HG03442 (cell line): Measurements from ENCODE around the gene FTSJ3.
"Not testable (repeated sequence)": the region's sequence is repeated elsewhere in the genome, so short reads cannot be mapped to it uniquely, and the experiment has no call there.

Experiments used
- ATAC-seq: cut with Tn5 transposase; IDR thresholded peaks from one replicate; pipeline ENCODE4 v1.9.1; 2021; ENCODE audit warnings: mild to moderate bottlenecking, moderate library complexity; ENCODE audit not compliant: unreplicated experiment

Gene FTSJ3, protein sequence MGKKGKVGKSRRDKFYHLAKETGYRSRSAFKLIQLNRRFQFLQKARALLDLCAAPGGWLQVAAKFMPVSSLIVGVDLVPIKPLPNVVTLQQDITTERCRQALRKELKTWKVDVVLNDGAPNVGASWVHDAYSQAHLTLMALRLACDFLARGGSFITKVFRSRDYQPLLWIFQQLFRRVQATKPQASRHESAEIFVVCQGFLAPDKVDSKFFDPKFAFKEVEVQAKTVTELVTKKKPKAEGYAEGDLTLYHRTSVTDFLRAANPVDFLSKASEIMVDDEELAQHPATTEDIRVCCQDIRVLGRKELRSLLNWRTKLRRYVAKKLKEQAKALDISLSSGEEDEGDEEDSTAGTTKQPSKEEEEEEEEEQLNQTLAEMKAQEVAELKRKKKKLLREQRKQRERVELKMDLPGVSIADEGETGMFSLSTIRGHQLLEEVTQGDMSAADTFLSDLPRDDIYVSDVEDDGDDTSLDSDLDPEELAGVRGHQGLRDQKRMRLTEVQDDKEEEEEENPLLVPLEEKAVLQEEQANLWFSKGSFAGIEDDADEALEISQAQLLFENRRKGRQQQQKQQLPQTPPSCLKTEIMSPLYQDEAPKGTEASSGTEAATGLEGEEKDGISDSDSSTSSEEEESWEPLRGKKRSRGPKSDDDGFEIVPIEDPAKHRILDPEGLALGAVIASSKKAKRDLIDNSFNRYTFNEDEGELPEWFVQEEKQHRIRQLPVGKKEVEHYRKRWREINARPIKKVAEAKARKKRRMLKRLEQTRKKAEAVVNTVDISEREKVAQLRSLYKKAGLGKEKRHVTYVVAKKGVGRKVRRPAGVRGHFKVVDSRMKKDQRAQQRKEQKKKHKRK

DNA sequence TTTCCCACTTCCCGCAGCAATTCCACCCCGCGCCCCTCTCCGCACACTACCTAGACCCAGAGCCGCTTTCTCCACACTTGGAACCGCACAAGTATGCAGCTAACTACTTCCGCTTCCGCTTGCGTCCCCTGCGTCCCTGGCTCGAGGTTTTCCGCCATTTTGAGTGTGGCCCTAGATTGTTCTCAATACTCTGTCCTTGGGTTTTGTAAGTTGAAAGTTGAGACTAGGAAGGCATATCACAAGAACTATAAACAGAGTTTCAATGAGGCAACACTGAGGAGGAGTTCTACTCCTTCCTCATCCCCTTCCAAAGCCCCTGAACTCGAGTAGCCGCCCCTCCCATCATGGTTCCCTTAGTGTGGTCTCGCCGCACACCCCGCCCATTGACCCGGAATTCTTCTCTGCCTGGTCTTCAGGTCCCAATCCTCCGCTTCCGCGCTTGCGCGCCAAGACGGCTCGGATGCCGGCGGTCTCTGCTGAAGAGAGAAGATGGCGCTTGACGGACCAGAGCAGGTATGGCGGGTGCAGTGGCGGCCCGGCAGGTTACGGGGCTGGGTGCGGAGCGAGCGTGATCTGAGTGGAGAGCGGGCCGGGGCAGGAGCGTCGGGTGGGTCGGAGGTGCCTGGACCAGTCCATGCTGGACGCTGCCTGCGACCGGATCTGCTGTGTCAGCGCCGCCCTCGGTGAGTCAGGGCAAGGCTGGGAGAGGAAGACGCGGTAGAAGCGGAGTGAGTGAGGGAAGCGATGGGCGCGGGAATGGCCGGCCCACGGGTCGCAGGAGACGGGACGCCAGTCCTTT, at the start of gene FTSJ3, which contains the start of gene PSMC5:
FTSJ3 (minus strand) TSS at position 662 of the 799 bp plus-strand sequence. CDS start 761 bp downstream, outside the sequence.
PSMC5 (plus strand) TSS at position 430 of the 799 bp plus-strand sequence; CDS start at position 490, 60 bp downstream.
- peak; percentile 85 for ATAC-seq

DNA sequence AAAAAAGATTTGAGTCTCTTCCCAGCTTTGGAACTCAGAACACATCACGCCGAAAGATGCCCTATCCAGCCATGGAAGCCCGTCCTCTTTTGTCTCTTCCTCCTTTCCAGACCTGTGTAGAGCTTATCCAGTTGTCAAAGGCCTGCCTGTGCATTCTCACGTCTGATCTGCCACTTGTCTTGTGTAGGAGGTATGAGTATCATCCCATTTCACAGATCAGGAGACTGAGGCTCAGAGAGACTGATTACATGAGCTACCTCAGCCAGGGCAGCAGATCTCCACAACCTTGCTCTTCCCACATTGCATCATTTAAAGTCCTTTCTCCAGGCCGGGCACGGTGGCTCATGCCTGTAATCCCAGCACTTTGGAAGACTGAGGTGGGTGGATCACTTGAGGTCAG, 47.2 kb upstream of the FTSJ3 start:
- not testable (repeated sequence) for ATAC-seq

DNA sequence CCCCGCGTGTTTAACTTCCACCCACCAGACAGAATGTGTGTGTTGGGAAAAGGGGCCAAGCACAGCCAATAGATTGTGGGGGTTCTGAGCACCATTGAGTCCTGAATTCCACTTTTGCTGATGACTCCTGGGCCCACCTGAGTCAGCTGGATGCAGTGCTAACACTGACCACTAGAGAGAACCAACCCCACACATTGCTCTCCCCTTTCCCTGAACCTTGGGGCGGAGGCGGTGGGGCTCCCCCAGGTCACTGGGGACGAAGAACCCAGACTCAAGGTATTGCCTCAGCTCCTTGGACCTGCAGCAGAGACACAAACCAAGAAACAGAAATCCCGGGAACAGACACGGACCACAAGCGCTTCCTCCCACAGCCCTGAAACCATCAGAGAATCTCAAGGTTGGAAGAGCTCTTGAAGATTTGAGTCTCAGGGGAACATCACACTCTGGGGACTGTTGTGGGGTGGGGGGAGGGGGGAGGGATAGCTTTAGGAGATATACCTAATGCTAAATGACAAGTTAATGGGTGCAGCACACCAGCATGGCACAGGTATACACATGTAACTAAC, 46.7 kb upstream of the FTSJ3 start:
- ATAC-seq = not testable (repeated sequence)

DNA sequence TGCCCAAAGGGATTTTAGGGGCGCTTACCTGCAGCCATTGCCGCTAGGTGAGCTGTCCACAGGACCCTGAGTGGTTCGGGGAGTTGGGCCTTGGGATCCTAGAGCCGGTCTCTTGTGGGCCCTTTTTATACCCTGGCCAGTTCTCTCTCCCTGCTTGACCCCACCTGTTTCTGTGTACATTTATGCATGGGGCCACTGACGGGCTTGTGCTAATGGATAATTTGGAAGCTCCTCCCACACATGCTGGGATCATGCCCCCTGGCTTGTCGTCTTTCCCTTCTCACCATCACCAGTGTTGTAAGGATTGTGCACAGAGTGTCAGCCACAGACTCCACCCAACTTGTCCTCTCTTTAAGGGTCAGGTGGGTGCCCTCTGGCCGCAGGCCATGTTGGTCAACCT, 46.1 kb upstream of the FTSJ3 start, which contains the start of gene CSH2:
CSH2 (minus strand) TSS at position 101 of the 400 bp plus-strand sequence; CDS start at position 38, 63 bp downstream.
- not testable (repeated sequence) for ATAC-seq

DNA sequence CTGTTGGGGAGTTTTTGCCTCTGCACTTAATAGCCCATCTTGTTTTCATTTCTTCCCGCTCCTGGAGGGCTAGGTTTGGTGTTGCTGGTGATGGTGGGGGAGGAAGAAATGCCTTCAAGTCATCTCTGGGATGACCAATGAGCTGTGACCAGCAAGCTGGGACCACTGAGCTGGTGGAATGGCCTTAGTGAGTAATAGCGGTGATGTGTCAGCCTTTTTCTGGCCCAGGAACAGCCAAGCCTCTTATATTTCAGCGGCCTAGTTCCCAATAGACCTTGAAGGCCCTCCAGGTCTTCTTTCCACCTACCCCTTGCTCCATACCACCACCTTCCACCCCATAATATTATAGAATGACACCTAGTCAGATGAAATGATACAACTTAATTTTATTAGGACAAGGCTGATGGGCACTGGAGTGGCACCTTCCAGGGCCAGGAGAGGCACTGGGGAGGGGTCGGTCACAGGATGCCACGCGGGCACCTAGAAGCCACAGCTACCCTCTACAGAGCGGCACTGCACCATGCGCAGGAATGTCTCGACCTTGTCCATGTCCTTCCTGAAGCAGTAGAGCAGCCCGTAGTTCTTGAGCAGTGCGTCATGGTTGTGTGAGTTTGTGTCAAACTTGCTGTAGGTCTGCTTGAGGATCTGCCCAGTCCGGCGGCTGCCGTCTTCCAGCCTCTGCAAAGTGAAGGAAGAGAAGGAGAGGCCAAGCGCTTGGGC, 44.3 kb upstream of the FTSJ3 start:
- ATAC-seq = not testable (repeated sequence)

DNA sequence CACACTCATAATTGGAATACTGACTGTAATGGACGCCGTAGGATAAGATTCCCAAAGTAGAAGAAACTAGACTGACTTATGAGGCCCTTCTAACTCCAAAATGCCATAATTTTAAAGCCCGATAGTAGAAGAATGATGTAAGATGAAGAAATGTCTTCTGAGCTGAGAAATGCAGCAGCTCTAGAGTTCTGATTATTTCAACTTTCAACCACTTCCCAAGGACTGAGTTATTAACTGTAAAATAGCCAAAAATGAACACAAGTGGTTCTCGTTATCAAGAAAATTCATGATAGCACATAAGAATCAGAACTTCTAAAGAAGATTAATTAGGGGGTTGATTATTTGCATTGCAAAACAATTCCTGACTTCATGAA, 42.8 kb upstream of the FTSJ3 start:
- ATAC-seq = not testable (repeated sequence)

DNA sequence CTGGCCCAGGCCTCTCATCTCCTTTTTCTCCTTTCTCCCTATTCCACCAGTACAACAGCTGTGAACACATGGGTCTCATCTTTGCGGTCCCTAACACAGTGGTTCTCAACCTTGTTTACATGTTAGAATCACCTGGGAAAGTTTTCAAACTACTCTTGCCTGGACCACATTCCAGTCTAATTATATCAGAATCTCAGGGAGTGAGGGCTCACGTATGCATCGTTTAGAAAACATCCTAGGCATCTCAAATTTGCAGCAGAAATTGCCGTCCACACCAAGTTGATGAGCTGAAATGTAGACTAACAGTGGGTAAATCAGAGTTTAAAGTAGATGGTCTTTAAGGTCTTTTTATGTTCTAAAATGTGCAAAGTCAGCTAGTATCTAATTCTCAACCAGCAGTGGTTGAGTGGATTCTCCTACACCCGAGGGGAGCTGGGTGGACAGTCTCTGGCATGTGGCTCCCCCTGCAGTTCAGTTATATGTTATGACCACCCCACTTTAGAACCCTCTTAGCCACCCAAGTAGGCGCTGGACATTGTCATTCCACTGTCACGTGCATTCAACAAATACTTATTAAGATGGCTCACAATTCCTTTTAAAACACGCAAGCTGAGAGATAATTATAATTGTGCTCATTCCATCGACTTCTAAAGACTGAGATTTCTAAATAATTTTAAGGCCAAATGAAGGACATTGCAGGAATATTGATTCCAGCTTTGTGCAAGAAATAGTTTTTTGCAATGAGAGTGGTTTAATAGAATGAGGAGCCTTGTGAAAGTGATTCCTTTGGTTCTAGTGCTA, 42.2 kb upstream of the FTSJ3 start:
- ATAC-seq = not testable (repeated sequence)

DNA sequence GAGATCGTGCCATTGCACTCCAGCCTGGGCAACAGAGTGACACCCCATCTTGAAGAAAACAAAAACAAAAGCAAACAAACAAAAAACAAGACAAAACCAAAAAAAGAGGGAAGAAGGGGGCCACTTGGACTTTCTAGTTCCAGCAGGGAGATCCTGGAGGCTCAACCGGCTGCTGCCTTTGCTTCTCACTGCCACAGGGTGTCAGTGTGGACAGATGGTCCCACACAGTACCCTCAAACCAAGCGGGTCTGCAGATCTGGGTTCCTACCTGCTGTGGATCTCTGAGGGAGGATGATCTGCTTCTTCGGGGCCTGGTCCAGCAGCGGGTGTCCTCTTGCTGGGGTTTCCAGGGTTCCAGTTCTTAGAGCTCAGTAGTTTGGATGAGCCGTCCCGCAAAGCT, 39.2 kb upstream of the FTSJ3 start:
- not testable (repeated sequence) for ATAC-seq

DNA sequence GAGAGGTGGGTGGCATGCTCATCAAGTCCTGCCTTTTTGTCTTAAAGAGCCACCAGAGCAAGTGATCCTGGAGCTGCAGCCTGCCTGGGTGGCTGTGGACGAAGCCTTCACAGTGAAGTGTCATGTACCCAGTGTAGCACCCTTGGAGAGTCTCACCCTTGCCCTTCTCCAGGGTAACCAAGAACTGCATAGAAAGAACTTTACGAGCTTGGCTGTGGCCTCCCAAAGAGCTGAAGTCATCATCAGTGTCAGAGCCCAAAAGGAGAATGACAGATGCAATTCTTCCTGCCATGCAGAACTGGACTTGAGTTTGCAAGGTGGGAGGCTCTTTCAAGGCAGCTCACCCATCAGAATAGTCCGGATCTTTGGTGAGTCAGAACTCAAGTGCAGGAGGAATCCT, 31.8 kb upstream of the FTSJ3 start:
- ATAC-seq = no peak

DNA sequence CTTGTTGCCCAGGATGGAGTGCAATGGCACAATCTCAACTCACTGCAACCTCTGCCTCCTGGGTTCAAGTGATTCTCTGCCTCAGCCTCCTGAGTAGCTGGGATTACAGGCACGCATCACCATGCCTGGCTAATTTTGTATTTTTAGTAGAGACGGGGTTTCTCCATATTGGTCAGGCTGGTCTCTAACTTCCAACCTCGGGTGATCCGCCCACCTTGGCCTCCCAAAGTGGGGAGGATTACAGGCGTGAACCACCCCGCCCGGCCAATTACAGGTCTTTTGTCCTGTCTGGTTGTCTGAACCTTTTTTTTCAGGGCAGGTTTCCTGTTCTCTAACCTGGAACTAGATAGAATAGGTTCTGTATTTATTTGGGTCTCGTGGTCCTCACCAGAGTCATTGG, 29.0 kb upstream of the FTSJ3 start:
- not testable (repeated sequence) for ATAC-seq

DNA sequence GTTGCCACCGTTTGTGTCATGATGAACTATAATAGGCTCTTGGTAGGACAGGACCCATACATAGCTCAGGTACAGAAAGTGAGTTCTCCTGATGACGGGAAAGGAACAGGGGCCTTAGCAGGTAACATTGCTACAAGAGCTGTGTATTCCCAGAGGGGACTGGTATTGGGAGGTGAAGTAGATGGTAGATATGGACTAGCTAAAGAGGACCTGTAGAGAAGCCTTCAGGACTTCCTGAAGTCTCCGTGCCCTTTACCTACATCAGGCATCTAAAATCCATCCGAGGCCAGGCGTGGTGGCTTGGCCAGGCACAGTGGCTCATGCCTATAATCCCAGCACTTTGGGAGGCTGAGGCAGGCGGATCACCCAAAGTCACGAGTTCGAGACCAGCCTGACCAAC, 27.7 kb upstream of the FTSJ3 start:
- no peak for ATAC-seq

DNA sequence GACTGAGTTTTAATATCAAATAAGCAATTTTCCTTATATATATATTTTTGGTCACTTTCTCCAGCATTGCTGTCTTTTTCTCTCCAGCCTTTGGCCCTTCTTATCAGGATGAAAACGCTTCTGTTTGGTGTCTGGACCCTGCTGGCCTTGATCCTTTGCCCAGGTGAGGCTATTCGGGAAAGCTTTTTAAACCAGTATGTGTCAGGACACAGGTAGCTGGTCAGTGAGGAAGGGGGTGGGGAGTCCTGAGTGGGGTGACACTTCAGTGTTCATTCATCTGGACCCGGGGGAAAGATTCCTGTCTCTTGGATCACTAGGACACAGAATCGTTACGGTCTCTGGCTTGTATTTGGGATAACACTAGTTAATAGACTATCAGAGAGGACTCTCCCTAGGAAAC, 27.2 kb upstream of the FTSJ3 start:
- no peak for ATAC-seq

DNA sequence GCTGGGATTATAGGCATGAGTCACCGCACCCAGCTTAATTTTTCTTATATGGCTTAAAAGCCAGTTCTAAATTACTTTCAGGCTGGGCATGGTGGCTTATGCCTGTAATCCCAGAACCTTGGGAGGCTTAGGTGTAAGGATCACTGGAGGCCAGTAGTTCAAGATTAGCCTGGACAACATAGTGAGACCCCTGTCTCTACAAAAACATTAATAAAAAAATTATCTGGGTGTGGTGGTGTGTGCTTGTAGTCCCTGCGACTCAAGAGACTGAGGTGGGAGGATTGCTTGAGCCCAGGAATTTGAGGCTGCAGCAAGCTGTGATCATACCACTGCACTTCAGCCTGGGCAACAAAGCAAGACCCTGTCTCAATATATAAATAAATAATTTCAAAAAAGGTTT, 25.8 kb upstream of the FTSJ3 start:
- no peak for ATAC-seq

DNA sequence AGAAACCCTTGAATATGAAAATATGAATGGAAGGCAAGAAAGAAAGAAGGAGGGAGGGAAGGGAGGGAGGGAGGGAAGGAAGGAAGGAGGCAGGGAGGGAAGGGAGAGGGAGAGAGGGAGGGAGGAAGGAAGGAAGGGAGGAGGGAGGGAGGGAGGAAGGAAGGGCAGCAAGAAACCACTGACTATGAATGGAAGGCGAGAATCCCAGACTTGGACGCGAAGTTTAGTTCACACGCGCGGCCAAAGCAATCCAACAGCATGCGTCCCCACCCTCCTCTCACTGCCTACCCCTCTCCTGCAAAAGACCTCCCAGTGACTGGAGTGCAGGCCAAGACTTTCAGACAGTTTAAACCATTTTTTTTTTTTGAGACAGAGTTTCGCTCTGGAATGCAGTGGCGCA, 22.9 kb upstream of the FTSJ3 start:
- no peak for ATAC-seq

DNA sequence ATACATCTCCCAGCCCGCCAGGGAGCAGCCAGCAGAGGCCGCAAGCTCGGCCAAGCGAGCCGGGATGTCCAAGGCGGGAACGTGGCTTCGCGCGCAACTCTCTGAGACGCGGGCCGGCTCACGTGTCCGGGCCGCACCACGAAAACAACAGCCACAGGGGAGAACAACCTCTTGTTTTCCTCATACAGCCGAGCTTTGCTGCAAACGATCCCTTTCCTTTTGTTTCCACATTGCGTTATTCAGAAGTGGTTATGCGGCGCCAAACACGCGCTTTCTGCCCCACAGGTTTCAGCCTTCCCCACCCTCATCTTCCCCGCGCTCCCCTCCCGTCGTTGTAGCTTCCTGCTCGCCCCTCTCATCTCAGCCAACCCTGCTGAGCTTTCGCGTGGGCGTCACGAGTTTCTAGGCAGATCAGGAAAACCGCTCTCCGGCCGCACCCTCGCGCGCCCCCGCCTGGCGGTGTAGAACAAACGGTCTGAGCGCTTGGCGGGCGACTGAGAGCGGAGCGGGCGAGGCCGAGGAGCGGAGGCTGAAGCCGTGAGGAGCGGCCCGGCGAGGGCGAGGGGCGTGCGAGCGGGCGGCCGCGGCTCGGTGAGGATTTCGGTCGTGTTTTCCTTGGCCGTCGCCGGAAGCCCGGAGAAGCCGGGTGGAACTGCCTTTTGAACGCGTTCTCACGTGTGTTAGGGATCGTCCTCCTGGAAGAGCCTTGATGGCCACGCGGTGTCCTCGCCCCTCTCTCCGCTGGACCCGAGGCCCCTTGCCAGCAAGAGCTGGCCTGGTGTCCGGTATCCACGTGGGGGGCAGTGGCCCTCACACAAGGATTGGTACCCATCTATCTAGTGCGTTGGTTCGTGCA, 21.6 kb upstream of the FTSJ3 start:
- ATAC-seq = peak; percentile 85

DNA sequence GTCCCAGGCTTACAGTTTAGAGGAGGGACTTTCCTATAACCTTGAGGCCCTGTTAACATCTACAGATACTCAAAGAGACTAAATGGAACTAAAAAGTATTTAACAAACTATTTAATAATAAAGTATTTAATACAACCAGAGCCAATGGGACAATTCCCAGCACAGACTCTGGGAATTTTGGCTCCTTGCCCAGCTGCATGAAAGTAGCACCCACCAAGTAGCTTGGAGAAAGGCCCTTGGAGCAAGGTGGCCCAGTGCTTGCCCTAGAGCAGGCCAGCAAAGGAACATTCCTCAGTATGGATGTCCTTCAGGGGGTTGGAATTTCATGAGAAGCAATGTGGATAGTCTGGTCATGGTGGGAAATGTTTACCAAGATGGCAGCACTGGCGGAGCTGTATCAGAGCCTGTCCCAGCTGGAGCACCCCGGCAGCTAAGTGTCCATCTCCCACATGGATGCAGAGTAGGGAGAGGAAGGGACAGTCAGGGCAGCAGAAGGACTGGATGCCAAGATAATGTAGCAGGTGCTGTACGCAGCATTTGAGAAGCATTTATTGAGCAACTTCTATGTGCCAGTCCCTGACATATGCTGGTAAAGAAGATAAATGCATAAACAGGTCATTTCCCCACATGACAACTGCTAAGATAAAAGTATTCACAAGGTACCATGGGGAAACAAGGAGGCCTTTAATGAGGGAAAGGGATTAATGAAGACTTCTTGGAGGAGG, 20.2 kb upstream of the FTSJ3 start:
- ATAC-seq = no peak

DNA sequence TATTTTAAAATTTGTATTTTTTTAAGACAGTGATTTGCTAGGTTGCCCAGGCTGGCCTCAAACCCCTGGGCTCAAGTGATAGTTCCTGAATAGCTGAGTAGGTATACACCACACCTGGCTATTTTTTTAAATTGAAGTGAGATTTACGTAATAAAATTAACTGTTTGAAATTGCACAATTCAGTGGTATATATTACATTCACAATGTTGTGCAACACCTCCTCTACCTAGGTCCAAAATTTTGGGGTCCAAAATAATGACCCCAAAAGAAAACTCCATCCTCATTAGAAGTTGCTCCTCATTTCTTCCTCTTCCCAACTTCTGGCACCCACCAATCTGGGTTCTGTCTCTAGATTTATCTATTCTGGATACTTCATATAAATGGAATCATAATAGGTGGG, 18.0 kb upstream of the FTSJ3 start:
- ATAC-seq = no peak
